Measurements from ENCODE around the gene GET4. TPM values are rescaled to one million over a fixed set of nuclear protein-coding genes. Genes with fewer than 3 reads are reported as not detected.

The GET4 gene
- total RNA-seq, 2 experiments from 2014 or later: 19.3 to 20.2 TPM

- intact Hi-C loops (cut with micrococcal nuclease): no loop called here
- Mint-ChIP-seq H3K27me3 (ENCODE audit: low read depth) (no peaks in the 10 kb centered on the region), H3K27ac (no peak overlapping the region), H3K9me3 (no peaks in the 10 kb centered on the region), H3K36me3 (ENCODE audit: low read depth) (peaks cover 23% of the 10 kb centered on the region), H3K4me3 (no peak overlapping the region), H3K4me1 (ENCODE audit: low read depth) (no peaks in the 10 kb centered on the region)
- no peak for DNase-seq
- CTCF ChIA-PET: no interaction called here
Measured at GRCh38 chr7:892648-893593, 16.6 kb downstream of the GET4 start.

DNA sequence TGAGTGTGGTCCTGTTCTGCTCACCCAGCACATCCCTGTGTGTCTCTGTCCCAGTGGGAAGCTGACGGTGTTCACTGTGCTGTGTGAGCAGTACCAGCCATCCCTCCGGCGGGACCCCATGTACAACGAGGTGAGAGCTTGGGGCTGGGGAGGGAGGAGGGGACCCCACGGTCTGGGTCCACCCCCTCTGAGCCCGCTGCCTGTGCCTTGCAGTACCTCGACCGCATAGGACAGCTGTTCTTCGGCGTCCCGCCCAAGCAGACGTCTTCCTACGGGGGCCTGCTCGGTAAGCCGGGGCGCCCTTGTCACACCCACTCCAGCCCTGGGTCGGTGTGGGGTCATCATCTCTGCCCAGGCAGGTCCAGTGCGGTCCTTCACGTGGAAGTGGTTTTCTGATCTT, 17.3 kb downstream of the GET4 start:
- H3K4me1 Mint-ChIP-seq (ENCODE audit: low read depth): no peaks in the 10 kb centered on the region
- CTCF ChIA-PET: no interaction called here
- no peaks in the 10 kb centered on the region for H3K9me3 Mint-ChIP-seq
- no peak overlapping the region for H3K27ac Mint-ChIP-seq
- DNase-seq: no peak
- no peak overlapping the region for H3K4me3 Mint-ChIP-seq
- intact Hi-C loops (cut with micrococcal nuclease): no loop called here
- H3K27me3 Mint-ChIP-seq (ENCODE audit: low read depth): no peaks in the 10 kb centered on the region
- peaks cover 22% of the 10 kb centered on the region for H3K36me3 Mint-ChIP-seq (ENCODE audit: low read depth)

- intact Hi-C loops (cut with micrococcal nuclease): no loop called here
- no peak overlapping the region for H3K4me3 Mint-ChIP-seq
- no peaks in the 10 kb centered on the region for H3K9me3 Mint-ChIP-seq
- H3K4me1 Mint-ChIP-seq (ENCODE audit: low read depth): no peaks in the 10 kb centered on the region
- no peak for DNase-seq
- H3K27me3 Mint-ChIP-seq (ENCODE audit: low read depth): no peaks in the 10 kb centered on the region
- H3K27ac Mint-ChIP-seq: no peak overlapping the region
- peaks cover 19% of the 10 kb centered on the region for H3K36me3 Mint-ChIP-seq (ENCODE audit: low read depth)
- CTCF ChIA-PET: no interaction called here
Measured at GRCh38 chr7:894164-894867, 18.0 kb downstream of the GET4 start.

GRCh38 chr7:894927-895450, 18.6 kb downstream of the GET4 start:
- peaks cover 19% of the 10 kb centered on the region for H3K36me3 Mint-ChIP-seq (ENCODE audit: low read depth)
- DNase-seq: no peak
- no peaks in the 10 kb centered on the region for H3K9me3 Mint-ChIP-seq
- H3K4me1 Mint-ChIP-seq (ENCODE audit: low read depth): no peaks in the 10 kb centered on the region
- intact Hi-C loops (cut with micrococcal nuclease): no loop called here
- no peak overlapping the region for H3K4me3 Mint-ChIP-seq
- CTCF ChIA-PET: no interaction called here
- H3K27me3 Mint-ChIP-seq (ENCODE audit: low read depth): no peaks in the 10 kb centered on the region
- no peak overlapping the region for H3K27ac Mint-ChIP-seq

DNA sequence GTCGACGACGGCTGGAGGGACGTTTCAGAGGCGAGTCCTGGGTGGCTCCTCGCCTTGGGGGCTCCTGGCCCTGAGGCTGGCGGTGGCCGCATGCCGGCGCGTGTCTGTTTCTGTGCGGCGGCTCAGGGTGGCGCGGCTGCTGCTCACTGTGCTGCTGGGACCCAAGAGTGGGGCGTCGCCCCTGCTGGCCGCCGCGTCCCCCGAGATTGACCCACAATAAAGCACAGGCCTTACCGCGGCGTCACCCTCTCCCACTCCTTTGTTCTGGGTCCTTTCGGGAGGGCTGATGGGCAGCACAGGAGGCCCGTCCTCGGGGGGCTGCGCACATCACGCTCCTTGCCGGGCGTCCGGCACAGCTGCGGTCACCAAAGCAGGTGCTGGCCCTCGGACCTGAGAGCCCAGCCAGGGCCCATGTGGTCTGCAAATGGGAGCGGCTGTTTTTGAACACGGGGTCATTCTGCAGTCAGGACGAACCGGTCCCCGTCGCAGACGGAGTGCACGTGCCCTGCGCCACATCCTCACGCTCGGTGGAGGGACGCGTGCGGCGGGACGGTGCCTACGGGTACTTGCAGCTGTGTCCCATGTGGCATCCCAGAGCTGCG, 19.2 kb downstream of the GET4 start:
- Mint-ChIP-seq H3K4me1 (ENCODE audit: low read depth) (no peaks in the 10 kb centered on the region), H3K27ac (no peak overlapping the region), H3K4me3 (no peak overlapping the region), H3K9me3 (no peaks in the 10 kb centered on the region), H3K27me3 (ENCODE audit: low read depth) (no peaks in the 10 kb centered on the region), H3K36me3 (ENCODE audit: low read depth) (peaks cover 19% of the 10 kb centered on the region)
- intact Hi-C loops (cut with micrococcal nuclease): no loop called here
- CTCF ChIA-PET: no interaction called here
- DNase-seq: no peak

DNA sequence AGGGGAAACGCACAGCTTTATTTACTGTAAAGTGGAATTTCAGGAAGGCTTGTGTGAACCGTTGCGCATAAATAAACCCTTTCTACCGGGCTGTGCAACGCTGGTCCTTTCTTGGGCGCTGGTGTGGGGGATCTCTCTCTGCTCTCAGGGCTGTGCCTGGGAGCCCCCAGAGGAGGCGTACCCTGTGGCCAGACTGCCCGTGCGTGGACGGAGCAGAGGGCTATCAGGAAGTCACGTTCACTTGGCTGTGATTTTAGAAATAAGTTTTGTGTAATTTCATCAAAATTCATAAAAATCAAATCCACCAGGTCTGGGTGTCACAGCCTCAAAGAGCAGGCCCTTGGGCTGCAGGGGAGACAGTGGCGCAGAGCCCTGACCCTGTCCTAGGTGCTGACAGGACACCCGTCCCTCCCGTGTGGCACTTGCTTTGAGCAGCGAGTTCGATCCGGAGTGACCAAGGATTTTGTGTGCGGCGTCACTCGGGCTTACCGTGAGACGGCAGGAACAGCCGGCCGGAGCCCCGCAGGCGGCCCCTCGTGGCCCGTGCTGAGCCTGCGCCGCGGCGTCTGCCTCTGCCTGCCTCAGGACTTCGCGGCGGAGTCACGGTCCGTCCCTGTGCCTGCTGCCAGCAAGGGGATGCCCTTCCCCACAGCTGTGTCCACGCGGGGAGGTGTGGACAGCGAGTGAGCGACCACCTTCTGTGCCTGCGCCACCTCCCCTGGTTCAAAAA, 20.2 kb downstream of the GET4 start:
- Mint-ChIP-seq H3K27ac (no peak overlapping the region), H3K27me3 (ENCODE audit: low read depth) (no peaks in the 10 kb centered on the region), H3K4me3 (no peak overlapping the region), H3K36me3 (ENCODE audit: low read depth) (peaks cover 19% of the 10 kb centered on the region), H3K4me1 (ENCODE audit: low read depth) (no peaks in the 10 kb centered on the region), H3K9me3 (no peaks in the 10 kb centered on the region)
- no peak for DNase-seq
- intact Hi-C loops (cut with micrococcal nuclease): no loop called here
- CTCF ChIA-PET: no interaction called here

DNA sequence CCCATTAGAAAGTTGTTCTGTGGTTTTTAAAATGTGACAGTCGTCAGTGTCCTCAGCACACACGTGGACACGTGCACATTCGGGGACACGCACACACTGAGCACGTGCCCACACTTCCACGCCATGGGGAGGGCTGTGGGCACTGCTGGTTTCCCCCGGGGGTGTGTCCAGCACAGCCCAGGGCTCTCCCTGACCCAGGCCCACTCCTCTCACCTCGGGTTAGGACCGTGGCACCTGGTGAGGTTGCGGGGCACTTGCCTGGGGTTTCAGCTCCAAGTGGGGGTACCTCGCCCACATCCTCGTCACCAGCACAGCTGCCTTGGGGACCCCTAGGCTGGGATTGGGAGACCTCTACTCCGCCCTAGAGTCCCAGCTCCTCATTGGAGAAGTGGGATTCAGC, 20.7 kb downstream of the GET4 start:
- Mint-ChIP-seq H3K27me3 (ENCODE audit: low read depth) (no peaks in the 10 kb centered on the region), H3K27ac (no peak overlapping the region), H3K4me1 (ENCODE audit: low read depth) (no peaks in the 10 kb centered on the region), H3K4me3 (no peak overlapping the region), H3K9me3 (no peaks in the 10 kb centered on the region), H3K36me3 (ENCODE audit: low read depth) (peaks cover 19% of the 10 kb centered on the region)
- CTCF ChIA-PET: no interaction called here
- no peak for DNase-seq
- intact Hi-C loops (cut with micrococcal nuclease): no loop called here

DNA sequence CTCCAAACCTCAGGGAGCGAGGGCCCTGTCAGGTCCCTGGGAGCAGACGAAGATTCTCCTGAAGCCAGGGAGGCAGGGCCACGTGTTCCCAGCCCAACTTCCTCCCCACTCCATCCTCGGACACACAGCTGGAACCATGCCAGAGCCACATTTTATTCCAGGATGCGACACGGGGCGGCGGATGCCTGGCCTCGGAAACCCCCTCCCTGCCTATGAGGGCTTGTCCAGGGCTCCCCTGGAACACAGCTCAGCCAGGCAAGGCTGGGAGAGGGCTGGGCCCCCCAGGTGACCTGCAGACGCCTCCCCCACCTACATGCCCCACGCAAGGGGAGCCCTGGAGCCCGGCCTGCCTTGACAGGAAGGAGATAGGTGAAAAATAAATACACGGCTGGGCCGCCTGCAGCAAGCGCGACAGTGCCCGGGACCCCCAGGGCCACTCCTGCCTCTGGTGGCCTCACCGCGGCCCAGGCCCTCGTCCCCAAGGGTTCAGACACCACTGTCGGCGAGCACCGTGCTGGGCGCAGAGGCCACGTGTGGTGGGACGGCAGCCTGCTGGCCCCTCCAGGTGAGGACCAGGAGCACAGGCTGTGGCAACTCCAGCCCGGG, 21.5 kb downstream of the GET4 start:
- Mint-ChIP-seq H3K36me3 (ENCODE audit: low read depth) (peaks cover 14% of the 10 kb centered on the region), H3K27ac (no peak overlapping the region), H3K4me1 (ENCODE audit: low read depth) (no peaks in the 10 kb centered on the region), H3K4me3 (no peak overlapping the region), H3K27me3 (ENCODE audit: low read depth) (no peaks in the 10 kb centered on the region), H3K9me3 (no peaks in the 10 kb centered on the region)
- no peak for DNase-seq
- CTCF ChIA-PET: no interaction called here
- intact Hi-C loops (cut with micrococcal nuclease): no loop called here

DNA sequence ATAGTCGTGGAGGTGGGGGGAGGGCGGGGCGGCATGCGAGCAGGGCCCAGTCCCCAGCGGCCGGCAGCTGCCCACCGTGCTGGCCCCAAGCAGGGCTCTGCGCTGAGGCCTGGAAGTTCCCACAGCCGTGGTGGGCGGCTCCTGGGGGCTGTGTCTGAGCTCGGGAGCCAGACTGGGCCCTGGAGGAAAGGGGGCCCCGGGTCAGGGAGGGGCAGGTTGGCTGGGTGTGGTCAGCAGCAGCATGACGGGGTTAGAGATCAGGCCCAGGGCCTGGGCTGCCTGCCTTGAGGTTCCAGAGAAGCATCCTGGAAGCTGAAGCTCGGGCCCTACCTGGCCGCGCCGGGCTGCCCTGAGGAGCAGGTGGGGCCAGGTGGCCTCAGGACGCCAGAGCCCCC, 22.1 kb downstream of the GET4 start:
- CTCF ChIA-PET: no interaction called here
- Mint-ChIP-seq H3K9me3 (no peaks in the 10 kb centered on the region), H3K27ac (no peak overlapping the region), H3K4me3 (no peak overlapping the region), H3K4me1 (ENCODE audit: low read depth) (no peaks in the 10 kb centered on the region), H3K36me3 (ENCODE audit: low read depth) (peaks cover 9% of the 10 kb centered on the region), H3K27me3 (ENCODE audit: low read depth) (no peaks in the 10 kb centered on the region)
- DNase-seq: no peak
- intact Hi-C loops (cut with micrococcal nuclease): no loop called here

- CTCF ChIA-PET: no interaction called here
- H3K4me3 Mint-ChIP-seq: no peak overlapping the region
- H3K27ac Mint-ChIP-seq: no peak overlapping the region
- no peaks in the 10 kb centered on the region for H3K27me3 Mint-ChIP-seq (ENCODE audit: low read depth)
- H3K36me3 Mint-ChIP-seq (ENCODE audit: low read depth): peaks cover 8% of the 10 kb centered on the region
- no peaks in the 10 kb centered on the region for H3K9me3 Mint-ChIP-seq
- H3K4me1 Mint-ChIP-seq (ENCODE audit: low read depth): no peaks in the 10 kb centered on the region
- intact Hi-C loops (cut with micrococcal nuclease): no loop called here
- no peak for DNase-seq
Measured at GRCh38 chr7:898855-899681, 22.7 kb downstream of the GET4 start.

- Mint-ChIP-seq H3K4me3 (no peak overlapping the region), H3K4me1 (ENCODE audit: low read depth) (no peaks in the 10 kb centered on the region), H3K36me3 (ENCODE audit: low read depth) (peaks cover 4% of the 10 kb centered on the region), H3K9me3 (no peaks in the 10 kb centered on the region), H3K27me3 (ENCODE audit: low read depth) (no peaks in the 10 kb centered on the region), H3K27ac (no peak overlapping the region)
- no peak for DNase-seq
- intact Hi-C loops (cut with micrococcal nuclease): loop anchor here (10.0 kb wide), 1 partner anchor 165 kb away; no protein-coding TSS in a partner anchor
- CTCF ChIA-PET: interaction anchor here (0.6 to 1.1 kb wide), 2 partner anchors 17 to 20 kb away, joined by 3 read pairs; no protein-coding TSS in a partner anchor
Measured at GRCh38 chr7:899806-900205, 23.5 kb downstream of the GET4 start.

All from activated naive CD4-positive, alpha-beta T cell treated with anti-CD3 and anti-CD28 coated beads for 36 hours (primary cell).